HCT116 (cell line): ENCODE results near the gene CAPN13. TPM values are rescaled to one million over a fixed set of nuclear protein-coding genes. Genes with fewer than 3 reads are reported as not detected.

Source experiments
- ATAC-seq: fragments of 200-7000 bp; cut with Tn5 transposase; 2 replicates; pipeline ENCODE4 v1.9.1; 2020; ENCODE audit warnings: mild to moderate bottlenecking, moderate library complexity
- BruUV-seq: library from RNA; stranded (reverse); fragments of 400-500 nt; replicated peaks from 2 replicates; lab custom pipeline; 2021; lab: Mats Ljungman, UMichigan
- CTCF ChIA-PET: fragments of 300-600 bp; sonication (Branson Sonifier 250); formaldehyde crosslinking; loops from one replicate; lab custom pipeline; 2021; ENCODE audit warnings: antibody characterized with exemption; lab: Charles Lee
- POLR2A ChIA-PET: fragments of 300-600, 350-600 bp; sonication (Branson Sonifier 250); formaldehyde crosslinking; loops from one replicate; lab custom pipeline; 2021; ENCODE audit warnings: antibody characterized with exemption; lab: Charles Lee
- RAD21 ChIA-PET, 2 experiments: fragments of 300-600 bp; sonication (Branson Sonifier 250); formaldehyde crosslinking; loops; one replicate each; lab custom pipeline; 2023; ENCODE audit warnings: low total read pairs in 2 of 2; ENCODE audit not compliant: uncharacterized antibody in 2 of 2, unreplicated experiment in 2 of 2, low non-redundant PET in 1 of 2; lab: Charles Lee
- DNase-seq: peaks from one replicate; pipeline ENCODE4 v3.0.0-alpha.2; 2010; ENCODE audit warnings: low read depth, low spot score
- H2AFZ ChIP-seq: fragments of 200-600 bp; shearing (Covaris generic), sonication (generic); 2 replicates; pipeline ENCODE4 v1.6.1; 2017; ENCODE audit warnings: low read depth, mixed run types, mixed read lengths, antibody characterized with exemption, low read length; ENCODE audit not compliant: poor library complexity, severe bottlenecking
- H3K27ac ChIP-seq: 2 replicates; pipeline ENCODE4 v1.5.1; 2012; ENCODE audit warnings: low read depth, low read length
- H3K27me3 ChIP-seq: fragments of 200-600 bp; sonication (generic); 2 replicates; pipeline ENCODE4 v1.6.1; 2016; ENCODE audit warnings: mixed run types, low read length, mixed read lengths; ENCODE audit not compliant: insufficient read depth
- H3K36me3 ChIP-seq, 2 experiments: fragments of 200-500 bp in 1 of 2; fragments of 200-600 bp in 1 of 2; sonication (Bioruptor generic) in 1 of 2; sonication (generic) in 1 of 2; 2 replicates each; pipeline versions ENCODE4 v1.5.1 to v1.6.1; 2014 to 2016; ENCODE audit warnings: low read length in 2 of 2, inconsistent platforms in 1 of 2, mixed read lengths in 1 of 2, mixed run types in 1 of 2; ENCODE audit not compliant: insufficient read depth in 2 of 2, control insufficient read depth in 1 of 2
- H3K4me1 ChIP-seq, 2 experiments: fragments of 200-600 bp in 1 of 2; sonication (generic) in 1 of 2; 2 replicates each; pipeline versions ENCODE4 v1.5.1 to v1.6.1; 2012 to 2017; ENCODE audit warnings: low read length in 2 of 2, inconsistent platforms in 1 of 2, mild to moderate bottlenecking in 1 of 2, mixed read lengths in 1 of 2, mixed run types in 1 of 2, moderate library complexity in 1 of 2; ENCODE audit not compliant: insufficient read depth in 2 of 2, control insufficient read depth in 1 of 2
- H3K4me2 ChIP-seq: fragments of 200-600 bp; sonication (generic); 2 replicates; pipeline ENCODE4 v1.6.1; 2017; ENCODE audit warnings: mixed run types, low read length, mixed read lengths
- H3K4me3 ChIP-seq, 2 experiments: fragments of 200-600 bp in 1 of 2; sonication (generic) in 1 of 2; replicated peaks in 1 of 2; 2 replicates each; pipeline ENCODE4 v1.5.1; 2011 to 2016; ENCODE audit warnings: low read length in 2 of 2, control low read depth in 1 of 2, low read depth in 1 of 2, mild to moderate bottlenecking in 1 of 2, mixed read lengths in 1 of 2, mixed run types in 1 of 2
- H3K79me2 ChIP-seq: fragments of 200-600 bp; sonication (generic); 2 replicates; pipeline ENCODE4 v1.6.1; 2017; ENCODE audit warnings: mild to moderate bottlenecking, mixed run types, low read length, moderate library complexity, mixed read lengths; ENCODE audit not compliant: insufficient read depth
- H3K9ac ChIP-seq: fragments of 200-600 bp; sonication (generic); 2 replicates; pipeline ENCODE4 v1.6.1; 2016; ENCODE audit warnings: low read length, mixed read lengths
- H3K9me2 ChIP-seq: fragments of 200-600 bp; sonication (generic), shearing (Covaris generic); 2 replicates; pipeline ENCODE4 v1.6.1; 2017; ENCODE audit warnings: mixed run types, mild to moderate bottlenecking, moderate library complexity; ENCODE audit not compliant: insufficient read depth
- H3K9me3 ChIP-seq, 2 experiments: fragments of 200-500 bp in 1 of 2; fragments of 200-600 bp in 1 of 2; sonication (Bioruptor generic) in 1 of 2; sonication (generic) in 1 of 2; 2 replicates each; pipeline ENCODE4 v1.6.1; 2014 to 2017; ENCODE audit warnings: low read length in 2 of 2, mixed read lengths in 2 of 2, inconsistent platforms in 1 of 2, low read depth in 1 of 2, mild to moderate bottlenecking in 1 of 2, mixed run types in 1 of 2, moderate library complexity in 1 of 2; ENCODE audit not compliant: control insufficient read depth in 1 of 2, insufficient read depth in 1 of 2
- H4K20me1 ChIP-seq: fragments of 200-600 bp; sonication (generic), shearing (Covaris generic); 2 replicates; pipeline ENCODE4 v1.6.1; 2017; ENCODE audit warnings: mixed run types, mild to moderate bottlenecking, moderate library complexity; ENCODE audit not compliant: insufficient read depth
- CBX3 ChIP-seq: IDR thresholded peaks from 2 replicates; pipeline ENCODE4 v1.6.1; 2012; ENCODE audit warnings: low read depth
- CEBPB ChIP-seq: IDR thresholded peaks from 2 replicates; pipeline ENCODE4 v1.6.1; 2012; ENCODE audit warnings: low read depth
- CTCF ChIP-seq, 3 experiments: fragments of 200-600 bp in 1 of 3; sonication (generic) in 1 of 3; IDR thresholded peaks in 2 of 3; conservative IDR thresholded peaks in 1 of 3; 2 replicates each; pipeline ENCODE4 v1.5.1; 2012 to 2017; ENCODE audit warnings: low read depth in 2 of 3, low read length in 2 of 3, antibody characterized with exemption in 1 of 3, borderline replicate concordance in 1 of 3, control low read depth in 1 of 3, mild to moderate bottlenecking in 1 of 3, mixed read lengths in 1 of 3, mixed run types in 1 of 3, moderate library complexity in 1 of 3; ENCODE audit not compliant: insufficient read depth in 1 of 3
- EGR1 ChIP-seq: IDR thresholded peaks from 2 replicates; pipeline ENCODE4 v1.6.1; 2012; ENCODE audit warnings: low read depth
- ELF1 ChIP-seq: IDR thresholded peaks from 2 replicates; pipeline ENCODE4 v1.6.1; 2012; ENCODE audit warnings: low read depth, borderline replicate concordance
- EZH2 ChIP-seq: fragments of 200-600 bp; sonication (generic); IDR thresholded peaks from 2 replicates; pipeline ENCODE4 v1.6.1; 2017; ENCODE audit warnings: antibody characterized with exemption, mixed run types
- EZH2phosphoT487 ChIP-seq: fragments of 200-600 bp; IDR thresholded peaks from 2 replicates; pipeline ENCODE4 v1.6.1; 2018; ENCODE audit warnings: antibody characterized with exemption, borderline replicate concordance
- MAX ChIP-seq: IDR thresholded peaks from 2 replicates; pipeline ENCODE4 v1.6.1; 2012
- POLR2A ChIP-seq: IDR thresholded peaks from 2 replicates; pipeline ENCODE4 v1.7.0; 2011; ENCODE audit warnings: borderline replicate concordance; ENCODE audit not compliant: insufficient read depth, insufficient read length; ENCODE audit errors: extremely low read depth
- SP1 ChIP-seq: IDR thresholded peaks from 2 replicates; pipeline ENCODE4 v1.6.1; 2012; ENCODE audit warnings: low read depth
- TCF7L2 ChIP-seq: IDR thresholded peaks from 2 replicates; pipeline ENCODE4 v1.7.0; 2011; ENCODE audit warnings: borderline replicate concordance, inconsistent platforms; ENCODE audit not compliant: insufficient read depth, insufficient read length; ENCODE audit errors: extremely low read depth
- YY1 ChIP-seq: IDR thresholded peaks from 2 replicates; pipeline ENCODE4 v1.6.1; 2011; ENCODE audit warnings: low read length, low read depth, moderate library complexity, mild to moderate bottlenecking; ENCODE audit not compliant: insufficient replicate concordance; ENCODE audit errors: extremely low read depth
- ZBTB33 ChIP-seq: IDR thresholded peaks from 2 replicates; pipeline ENCODE4 v1.6.1; 2011; ENCODE audit warnings: mild to moderate bottlenecking, low read length, moderate library complexity; ENCODE audit not compliant: insufficient replicate concordance; ENCODE audit errors: extremely low read depth
- ZFX ChIP-seq: fragments of 450-650 bp; IDR thresholded peaks from 2 replicates; pipeline ENCODE4 v1.6.1; 2017
- ZNF274 ChIP-seq: fragments of 200-500 bp; sonication (Bioruptor generic); IDR thresholded peaks from 2 replicates; pipeline ENCODE4 v1.6.1; 2014; ENCODE audit warnings: mild to moderate bottlenecking, low read depth, low read length, inconsistent platforms
- intact Hi-C: fragments of 100-400 bp; cut with micrococcal nuclease; formaldehyde crosslinking; loops from 2 replicates; pipeline ENCODE4 v1.10.0; 2022
- total RNA-seq: library from RNA; stranded (reverse); gene quantifications from one replicate; pipeline ENCODE4 v1.2.1, GENCODE V29; 2021; ENCODE audit not compliant: unreplicated experiment

Gene CAPN13
- total RNA-seq, 1 experiment from 2014 or later: 0.25 TPM

GRCh38 chr2:30761226-30761625 is 46.0 kb downstream of the CAPN13 start:
- ChIA-PET POLR2A (no interaction called here), CTCF (no interaction called here), RAD21 (no interaction called here)
- peaks cover 51% of the 10 kb centered on the region for H3K27me3 ChIP-seq
- no peaks in the 10 kb centered on the region for H4K20me1 ChIP-seq
- no peak overlapping the region for H3K9ac ChIP-seq
- H3K4me1 ChIP-seq: peaks cover 0 to 3% of the 10 kb centered on the region in 2 experiments; a peak in 2 of 4 replicates
- no peaks in the 10 kb centered on the region; a peak in 1 of 4 replicates for H3K36me3 ChIP-seq
- no peak overlapping the region for H2AFZ ChIP-seq
- no peak for ATAC-seq
- H3K9me2 ChIP-seq: no peaks in the 10 kb centered on the region
- no peak for TF ChIP-seq EGR1
- TF ChIP-seq MAX: no peak
- TF ChIP-seq POLR2A: no peak
- no peak for TF ChIP-seq YY1
- TF ChIP-seq TCF7L2: no peak
- TF ChIP-seq ZFX: no peak
- no peak for TF ChIP-seq ELF1
- TF ChIP-seq ZBTB33: no peak
- no peak for TF ChIP-seq SP1
- no peak for TF ChIP-seq CEBPB
- no peak for TF ChIP-seq CBX3
- no peak for TF ChIP-seq EZH2
- no peak for TF ChIP-seq ZNF274
- no peak for TF ChIP-seq CTCF (IDR thresholded peaks at IDR 0.05 in 2 of 3, conservative IDR thresholded peaks at IDR 0.05 in 1 of 3; ENCODE audit: borderline replicate concordance in 1 of 3, insufficient read depth in 1 of 3, low read depth in 2 of 3, low read length in 2 of 3)
- TF ChIP-seq EZH2phosphoT487: no peak
- H3K79me2 ChIP-seq: no peaks in the 10 kb centered on the region
- intact Hi-C loops: no loop called here
- no TSS peak for BruUV-seq
- H3K4me3 ChIP-seq: no peak overlapping the region
- H3K27ac ChIP-seq: no peak overlapping the region
- no peak overlapping the region for H3K4me2 ChIP-seq
- H3K9me3 ChIP-seq: no peaks in the 10 kb centered on the region
- no peak for DNase-seq
